GM18508 (cell line): ENCODE data around the gene C1QB.
"Not testable (repeated sequence)": the region's sequence is repeated elsewhere in the genome, so short reads cannot be mapped to it uniquely, and the experiment has no call there.

ENCODE experiments used
- ATAC-seq: cut with Tn5 transposase; IDR thresholded peaks from one replicate; pipeline ENCODE4 v1.9.1; 2021; ENCODE audit warnings: moderate number of reproducible peaks; ENCODE audit not compliant: insufficient read depth, unreplicated experiment

Gene C1QB

DNA sequence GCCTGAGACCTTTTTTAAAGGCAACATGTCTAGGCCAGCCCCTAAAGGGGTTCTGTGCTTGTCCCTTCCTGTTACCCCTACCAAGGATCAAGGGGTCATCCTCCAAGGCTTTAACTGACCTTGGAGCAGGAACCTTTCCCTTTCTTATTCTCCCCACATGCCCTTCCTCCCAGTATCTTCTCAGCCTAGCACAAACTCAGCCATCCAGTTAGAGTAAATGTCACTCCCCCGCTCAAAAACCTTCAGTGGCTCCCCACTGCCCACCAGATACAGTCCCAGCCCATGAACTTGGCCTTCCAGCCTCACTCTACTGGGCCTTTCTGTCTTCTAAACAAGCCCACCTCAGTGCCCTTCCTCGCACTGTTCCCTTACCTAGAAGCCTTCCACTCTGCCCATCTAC, 8.8 kb downstream of the C1QB start:
- no peak for ATAC-seq

DNA sequence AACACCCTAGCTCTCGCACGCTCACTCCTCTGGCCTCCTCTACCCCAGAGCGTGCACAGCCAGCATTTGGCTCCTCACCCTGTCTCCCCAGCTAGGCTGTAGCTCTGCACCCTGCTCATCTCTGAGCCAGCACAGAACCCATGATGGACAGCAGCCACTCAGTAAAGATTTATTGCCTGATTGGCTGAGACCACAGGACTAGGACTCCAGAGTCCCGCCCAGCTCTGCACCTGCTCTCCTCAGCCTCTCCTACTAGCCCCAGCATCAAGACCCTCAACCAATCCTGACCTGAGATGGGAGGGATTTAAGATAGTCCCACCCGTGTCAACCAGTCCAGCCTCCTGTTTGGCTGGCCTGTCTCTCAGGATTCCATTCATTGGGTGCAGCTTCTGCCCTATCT, 9.3 kb downstream of the C1QB start:
- ATAC-seq: no peak

DNA sequence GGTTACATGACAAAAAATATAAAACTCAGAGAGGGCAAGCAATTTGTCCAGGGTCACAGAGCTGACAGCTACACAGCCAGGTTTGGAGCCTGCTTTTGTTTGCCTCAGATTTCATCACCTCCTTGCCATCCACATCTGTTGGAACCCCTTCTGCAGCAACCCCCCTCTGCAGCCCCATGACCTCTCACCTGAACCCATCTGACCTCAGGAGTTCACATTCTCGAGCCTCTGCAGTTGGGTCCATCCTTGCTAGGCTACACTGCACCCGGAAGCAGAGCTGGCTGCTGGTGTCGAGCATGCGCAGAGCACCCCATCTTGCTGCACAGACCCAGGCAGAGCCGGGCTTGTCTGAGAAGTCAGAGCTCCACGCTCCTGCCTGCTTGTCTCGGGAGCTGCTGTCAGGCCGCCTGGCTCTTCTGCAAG, 10.0 kb downstream of the C1QB start:
- ATAC-seq: no peak

DNA sequence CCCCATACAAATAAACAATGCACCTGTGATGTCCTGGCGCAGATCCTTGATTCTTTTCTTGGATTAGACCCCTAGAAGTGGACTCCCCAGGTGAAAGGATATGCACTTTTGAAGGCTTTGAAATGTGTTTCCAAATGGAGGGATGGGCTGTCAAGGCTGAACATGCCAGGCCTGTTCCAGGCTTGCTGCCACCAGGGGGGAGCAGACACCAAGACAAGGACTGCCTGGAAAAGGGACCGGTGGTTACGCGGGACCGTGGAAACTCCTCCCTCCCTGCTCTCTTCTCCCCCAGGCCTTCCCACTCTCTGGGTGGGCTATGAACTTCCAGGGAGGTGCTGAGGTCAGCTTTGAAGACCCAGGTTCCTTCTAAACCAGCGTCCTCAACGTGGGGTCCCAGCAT, 12.7 kb downstream of the C1QB start:
- no peak for ATAC-seq

DNA sequence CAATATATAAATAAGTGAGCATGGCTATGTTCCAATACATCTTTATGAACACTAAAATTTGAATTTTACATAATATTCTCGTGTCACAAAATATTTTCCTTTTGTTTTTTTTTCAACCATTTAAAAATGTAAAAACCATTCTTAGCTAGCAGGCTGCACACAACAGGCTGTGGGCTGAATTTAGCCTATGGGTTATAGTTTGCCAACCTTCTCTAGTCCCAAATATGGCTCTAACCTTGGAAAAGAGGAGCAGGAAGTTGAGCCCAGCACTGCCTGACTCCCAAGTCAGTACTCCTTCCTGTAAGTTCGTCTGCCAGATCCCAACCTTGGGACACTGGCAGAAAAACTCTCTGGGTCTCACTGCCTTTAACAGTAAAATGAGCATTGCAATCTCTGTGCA, 13.4 kb downstream of the C1QB start:
- ATAC-seq: no peak

DNA sequence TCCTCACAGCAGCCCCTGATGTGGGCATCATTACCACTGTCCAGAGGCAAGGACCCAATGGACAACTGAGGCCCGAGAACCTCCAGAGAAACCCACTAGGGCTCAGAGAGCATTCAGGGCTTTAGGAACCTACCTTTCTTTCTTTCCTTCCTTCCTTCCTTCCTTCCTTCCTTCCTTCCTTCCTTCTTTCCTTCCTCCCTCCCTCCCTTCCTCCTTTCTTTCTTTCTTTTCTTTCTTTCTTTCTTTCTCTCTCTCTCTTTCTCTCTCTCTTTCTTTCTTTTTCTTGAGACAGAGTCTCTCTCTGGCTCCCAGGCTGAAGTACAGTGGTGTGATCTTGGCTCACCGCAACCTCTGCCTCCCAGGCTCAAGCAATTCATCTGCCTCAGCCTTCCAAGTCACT, 15.8 kb downstream of the C1QB start:
- not testable (repeated sequence) for ATAC-seq

DNA sequence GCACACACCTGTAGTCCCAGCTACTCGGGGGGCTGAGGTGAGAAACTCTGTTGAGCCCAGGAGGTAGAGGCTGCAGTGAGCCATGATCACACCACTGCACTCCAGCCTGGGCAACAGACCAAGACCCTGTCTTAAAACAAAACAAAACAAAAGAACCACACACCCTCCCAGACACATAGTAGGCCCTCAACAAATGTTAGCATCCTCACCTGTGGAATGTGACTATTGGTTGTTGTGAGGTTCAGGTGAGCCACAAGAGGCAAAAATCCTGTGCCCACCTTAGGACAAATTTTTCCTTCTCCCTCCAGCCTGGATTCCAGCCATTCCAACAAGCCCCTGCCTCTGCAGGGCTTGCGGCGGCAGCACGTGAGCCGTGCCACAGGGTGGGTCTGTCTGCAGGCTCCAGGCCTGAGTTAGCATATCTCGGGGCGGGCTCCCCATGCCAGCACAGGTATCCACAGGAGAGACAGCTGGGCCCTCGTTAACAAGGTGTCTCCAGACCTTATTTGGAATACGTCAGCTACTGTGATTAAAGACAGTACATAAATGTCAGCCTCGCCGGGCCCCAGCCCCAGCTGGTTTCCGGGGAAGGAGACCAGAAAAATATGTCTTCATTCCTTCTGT, 17.4 kb downstream of the C1QB start:
- ATAC-seq: no peak

DNA sequence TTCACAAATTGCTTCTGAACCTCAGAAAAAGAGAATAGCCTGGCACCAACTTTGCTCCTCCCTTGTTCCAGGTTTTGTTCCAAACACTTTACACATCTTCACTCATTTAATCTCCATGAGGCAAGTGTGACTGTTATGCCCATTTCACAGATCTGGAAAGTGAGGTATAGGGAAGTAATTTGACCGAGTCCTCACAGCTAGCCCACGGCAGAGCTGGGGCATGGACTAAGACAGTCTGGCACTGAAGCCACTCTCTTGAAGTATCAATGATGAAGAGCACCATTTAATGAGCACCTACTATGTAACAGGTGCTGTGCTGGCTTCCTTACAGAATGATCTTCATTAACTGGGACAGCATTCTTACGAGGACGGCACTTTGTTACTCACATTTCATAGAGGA, 19.0 kb downstream of the C1QB start:
- no peak for ATAC-seq

DNA sequence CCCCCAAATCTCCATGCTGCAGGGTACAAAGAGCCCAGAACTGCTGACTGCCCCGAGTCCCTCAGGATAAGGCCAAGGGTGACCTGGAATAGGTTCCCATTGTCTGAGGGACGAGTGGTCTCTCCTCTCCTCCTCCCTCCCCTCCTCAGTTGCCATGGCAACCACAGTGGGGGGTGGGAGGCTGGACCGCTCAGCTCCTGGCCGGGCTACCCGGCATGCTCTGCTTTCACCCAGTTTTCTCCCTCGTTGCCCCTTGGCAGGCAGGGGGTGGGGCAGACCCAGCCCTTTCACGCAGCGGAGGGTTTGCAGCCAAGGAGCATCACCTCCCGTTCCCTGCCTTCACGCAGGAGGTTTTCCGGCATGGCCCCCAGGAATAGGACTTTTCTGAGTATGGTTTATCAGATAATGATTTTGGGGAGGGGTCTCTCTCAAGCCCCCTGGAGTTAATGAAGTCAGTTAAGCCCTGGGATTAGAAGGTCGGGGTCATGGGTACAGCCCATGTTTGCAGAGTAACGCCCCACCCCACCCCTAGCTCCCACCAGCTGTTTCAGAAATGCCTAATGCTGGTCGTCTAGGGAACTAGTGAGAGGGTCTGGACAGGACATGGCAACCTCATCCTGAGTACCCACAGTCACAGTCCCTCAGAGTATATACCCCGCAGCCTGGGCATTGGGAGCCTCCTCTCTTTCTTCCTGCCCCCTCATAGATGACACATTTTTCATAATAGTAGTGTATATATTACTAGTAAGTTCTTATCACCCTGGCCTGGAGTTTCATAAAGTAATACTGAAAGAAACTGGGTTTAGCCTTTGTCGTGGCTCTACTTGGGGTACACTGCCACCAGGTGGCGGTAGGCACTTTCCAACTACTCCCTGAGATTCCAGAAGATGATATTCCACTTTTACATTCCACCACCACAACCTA, 20.7 kb downstream of the C1QB start:
- ATAC-seq: no peak

DNA sequence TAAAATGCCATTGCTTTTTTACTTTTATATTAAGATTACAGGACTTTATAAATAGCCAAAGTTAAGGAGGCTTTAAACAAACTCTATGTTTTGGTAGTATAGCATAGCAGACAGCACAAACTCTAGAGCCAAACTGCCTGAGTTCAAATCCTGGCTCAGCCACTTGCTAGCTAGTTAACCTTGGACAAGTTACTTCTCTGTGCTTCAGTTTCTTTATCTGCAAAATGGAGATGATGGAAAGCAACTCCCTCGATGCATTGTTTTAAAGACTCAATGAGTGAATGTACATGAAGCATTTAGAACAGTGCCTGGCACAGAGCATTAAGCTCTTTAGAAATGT, 21.3 kb downstream of the C1QB start:
- no peak for ATAC-seq

DNA sequence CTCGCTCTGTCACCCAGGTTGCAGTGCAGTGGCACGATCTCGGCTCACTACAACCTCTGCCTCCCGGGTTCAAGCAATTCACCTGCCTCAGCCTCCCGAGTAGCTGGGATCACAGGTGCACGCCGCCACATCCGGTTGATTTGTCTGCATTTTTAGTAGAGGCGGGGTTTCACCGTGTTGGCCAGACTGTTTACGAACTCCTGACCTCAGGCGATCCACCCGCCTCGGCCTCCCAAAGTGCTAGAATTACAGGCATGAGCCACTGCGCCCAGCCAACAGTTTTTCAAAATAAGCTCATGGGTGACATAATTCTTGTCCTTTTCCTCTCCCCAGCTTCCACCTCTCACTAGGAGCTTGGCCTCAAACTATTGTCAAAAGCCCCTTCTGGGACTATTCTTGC, 23.1 kb downstream of the C1QB start:
- not testable (repeated sequence) for ATAC-seq

DNA sequence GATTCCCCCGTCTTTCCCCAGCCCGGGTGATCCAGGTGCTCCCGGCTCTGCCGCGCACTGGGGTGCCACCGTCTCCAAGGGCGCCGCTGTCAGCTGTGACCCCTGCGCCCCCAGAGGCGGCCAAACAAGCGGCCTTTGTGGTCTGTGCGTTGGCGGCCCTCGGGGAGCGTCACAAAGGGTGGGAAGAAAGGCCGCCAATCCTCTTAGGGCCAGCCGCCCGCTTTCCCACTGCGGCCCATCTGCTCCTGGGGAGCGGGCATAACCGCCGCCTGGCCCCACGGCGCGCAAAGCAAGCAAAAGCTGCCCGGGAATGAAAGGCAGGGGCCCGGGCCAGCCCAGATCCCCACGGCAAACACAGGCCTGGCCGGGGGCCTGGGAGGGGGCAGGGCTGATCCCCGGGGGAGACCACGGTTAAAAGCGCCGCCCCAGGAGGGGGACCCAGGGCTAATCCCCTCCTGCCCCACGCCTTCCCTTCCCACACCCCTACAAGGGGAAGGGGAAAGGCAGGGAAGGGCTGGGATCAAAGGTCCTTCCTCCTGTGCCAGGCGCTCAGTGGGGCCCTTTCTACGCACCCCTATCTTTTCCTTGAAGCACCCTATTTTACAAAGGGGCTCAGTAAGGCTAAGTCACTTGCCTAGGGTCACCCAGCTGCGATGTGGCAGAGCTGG, 24.0 kb downstream of the C1QB start:
- ATAC-seq: no peak

DNA sequence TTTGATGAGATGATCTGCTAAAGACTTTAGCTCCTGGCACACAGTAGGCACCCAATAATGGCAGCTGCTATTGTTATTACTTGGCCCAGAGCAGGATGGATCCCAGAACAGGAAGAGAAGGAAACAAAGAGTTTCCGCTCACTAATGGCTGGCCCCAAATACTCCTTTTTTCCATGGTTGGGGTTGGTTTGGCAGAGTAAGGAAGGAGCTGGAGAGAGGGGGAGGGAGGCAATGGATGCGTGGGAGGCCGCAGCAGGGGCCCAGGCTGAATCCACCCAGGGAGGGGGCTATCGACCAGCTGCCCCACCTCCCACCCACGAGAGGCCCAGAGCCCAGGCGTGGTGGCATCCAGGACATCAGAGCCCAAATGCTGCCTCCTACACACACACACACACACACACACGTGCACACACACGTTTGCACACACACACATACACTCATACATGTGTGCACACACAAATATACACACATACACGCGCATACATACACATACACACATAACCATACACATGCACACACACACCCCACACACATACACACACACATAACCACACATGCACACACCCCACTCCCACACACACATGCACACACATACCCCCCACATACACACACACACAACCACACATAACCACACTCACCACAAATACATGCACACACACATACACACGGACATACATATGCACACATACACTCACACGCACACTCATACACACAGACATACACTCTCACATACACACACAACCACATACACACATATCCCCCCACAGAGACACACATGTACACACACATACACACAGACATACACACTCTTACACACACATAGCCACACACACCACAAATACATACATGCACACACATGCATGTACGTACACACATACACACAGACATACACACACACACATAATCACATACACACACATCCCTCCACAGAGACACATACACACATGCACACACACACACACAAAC, 25.2 kb downstream of the C1QB start:
- no peak for ATAC-seq

DNA sequence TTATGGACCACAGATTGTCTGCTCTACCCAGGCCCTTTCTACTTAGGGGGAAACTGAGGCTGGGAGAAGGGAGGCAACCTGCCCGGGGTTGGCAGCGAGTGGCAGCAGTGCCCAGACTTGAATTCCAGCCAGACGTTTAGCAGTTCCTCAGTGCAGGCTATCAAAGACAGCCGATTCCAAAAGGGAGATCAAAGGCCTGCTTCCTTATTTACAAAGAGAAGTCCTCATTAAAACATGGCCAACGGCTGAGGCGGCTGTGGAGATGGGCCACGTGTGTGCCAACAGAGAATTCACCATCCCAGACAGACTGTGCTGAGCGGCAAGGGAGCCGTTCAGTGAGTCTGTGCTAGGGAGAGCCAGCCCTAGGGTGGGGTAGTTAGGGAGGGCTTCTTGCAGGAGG, 27.7 kb downstream of the C1QB start:
- no peak for ATAC-seq

DNA sequence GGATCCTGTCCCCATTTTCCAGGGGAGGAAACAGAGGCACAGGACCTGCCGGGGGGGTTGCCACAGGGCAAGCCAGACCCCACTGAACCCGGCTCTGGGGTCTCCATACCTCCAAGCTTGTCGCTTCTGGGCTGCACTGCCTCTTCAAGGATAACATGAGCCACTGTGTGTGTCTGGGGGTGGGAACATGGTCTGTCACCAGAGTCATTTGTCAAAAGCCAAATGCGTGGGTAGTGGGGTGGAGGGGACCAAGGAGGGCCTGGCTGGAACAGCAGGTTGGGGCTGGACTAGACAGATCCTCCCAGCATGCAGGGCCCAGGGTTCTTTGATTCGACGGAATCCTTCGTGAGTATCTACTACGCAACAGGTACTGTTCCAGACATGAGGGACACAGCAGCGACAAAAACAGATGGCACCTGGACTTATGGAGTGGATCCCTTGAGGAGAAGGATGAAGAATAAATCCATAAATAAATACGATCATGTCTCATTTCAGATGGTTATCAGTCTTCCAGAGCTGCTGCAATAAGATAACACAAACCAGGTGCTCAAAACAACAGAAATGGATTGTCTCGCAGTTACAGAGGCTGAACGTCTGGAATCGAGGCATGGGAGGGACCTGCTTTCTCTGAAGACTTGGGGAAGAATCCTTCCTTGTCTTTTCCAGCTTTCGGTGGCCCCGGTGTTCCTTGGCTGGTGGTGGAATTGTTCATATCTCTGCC, 28.7 kb downstream of the C1QB start:
- no peak for ATAC-seq

DNA sequence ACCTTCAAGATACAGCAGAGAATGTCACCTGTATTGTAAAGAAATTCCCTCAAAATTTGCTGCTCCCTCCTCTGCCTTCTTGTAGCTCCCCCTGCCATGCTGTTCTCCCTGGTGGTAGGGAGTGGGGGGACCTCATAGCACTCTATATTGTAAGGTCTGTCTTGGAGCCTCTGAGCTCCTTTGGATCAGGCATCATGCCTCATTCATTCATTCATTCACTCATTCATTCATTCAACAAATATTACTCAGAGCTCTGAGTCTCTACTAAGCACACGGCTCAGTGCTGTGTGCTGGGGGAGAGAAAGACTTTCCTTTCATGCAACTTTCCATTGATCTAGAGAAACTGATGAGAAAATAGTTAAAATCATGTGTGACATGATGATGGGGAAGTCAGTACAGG, 30.5 kb downstream of the C1QB start:
- no peak for ATAC-seq

DNA sequence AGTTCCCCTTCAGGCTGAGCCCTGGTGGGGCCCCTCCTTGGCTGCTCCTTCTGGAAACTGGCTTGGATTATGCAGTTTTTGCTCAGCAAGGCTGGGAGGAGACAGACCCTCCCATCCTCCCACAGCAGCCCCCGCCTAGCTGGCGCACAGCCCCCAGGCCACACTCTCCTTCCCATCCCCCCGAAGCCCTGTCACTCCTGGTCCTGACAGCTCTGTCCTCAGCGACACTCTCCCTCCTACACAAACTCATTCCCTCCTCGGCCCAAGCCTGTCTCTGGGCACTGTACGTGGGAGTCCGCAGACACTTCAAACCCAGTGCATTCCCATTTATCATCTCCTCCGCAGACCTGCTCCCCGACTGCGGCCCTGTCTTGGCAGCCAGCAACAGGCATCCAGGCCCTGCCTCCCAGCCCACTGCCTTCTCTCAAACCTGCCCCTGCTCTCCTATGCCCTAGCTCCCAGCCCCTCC, 32.6 kb downstream of the C1QB start:
- no peak for ATAC-seq

DNA sequence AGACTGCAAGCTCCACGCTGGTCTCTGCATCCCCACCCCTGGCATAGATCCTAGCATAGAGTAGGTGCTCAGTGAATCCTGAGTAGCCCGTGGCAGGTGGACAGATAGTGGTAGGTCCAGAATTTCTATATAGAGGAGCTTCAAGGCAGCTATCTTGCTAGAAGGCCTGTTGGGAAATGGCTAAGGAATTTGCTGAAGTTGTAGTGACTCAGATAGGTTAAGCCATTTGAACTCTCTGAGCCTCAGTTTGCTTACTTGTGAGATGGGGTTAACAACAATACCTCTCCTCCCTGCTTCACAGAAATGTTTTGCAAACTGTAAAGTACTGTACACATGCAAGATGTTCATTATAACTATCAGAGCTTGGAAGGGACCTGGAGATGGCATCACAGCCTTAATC, 34.2 kb downstream of the C1QB start:
- ATAC-seq: no peak

DNA sequence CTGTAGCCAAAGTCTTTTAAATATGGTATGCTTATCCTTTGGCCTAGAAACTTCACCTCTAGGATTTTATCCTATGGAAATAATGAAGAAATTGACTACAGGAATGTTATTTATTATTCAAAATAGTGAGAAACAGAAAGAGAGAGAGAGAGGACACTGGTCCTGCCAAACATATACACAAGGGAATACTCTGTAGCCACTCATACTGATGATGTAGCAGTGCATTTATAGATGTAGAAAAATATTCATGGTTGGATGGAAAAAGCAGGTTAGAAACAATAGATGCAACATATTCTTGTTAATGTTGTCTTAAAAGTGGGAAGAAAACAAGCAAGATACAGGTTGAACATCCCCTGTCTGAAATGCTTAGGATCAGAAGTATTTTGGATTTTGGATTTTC, 35.4 kb downstream of the C1QB start:
- ATAC-seq: no peak

DNA sequence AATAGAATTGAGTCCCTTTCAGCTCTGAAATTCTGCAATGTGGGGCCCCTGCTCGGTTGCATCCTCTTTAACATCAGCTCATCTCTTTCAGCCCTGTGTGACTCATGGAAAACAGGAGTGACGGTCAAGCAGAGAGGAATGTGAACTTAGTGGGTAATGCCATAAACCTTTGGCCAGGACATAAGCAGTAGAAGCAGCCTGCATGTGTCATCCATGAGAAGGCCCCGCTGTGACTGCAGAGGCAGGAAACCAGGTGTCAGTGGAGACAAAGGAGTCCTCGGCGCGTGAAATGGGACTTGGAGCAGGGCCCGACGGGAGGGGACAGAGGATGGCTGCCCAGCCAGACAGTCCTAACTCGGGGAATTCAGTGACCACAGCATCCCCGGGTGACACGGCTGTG, 36.5 kb downstream of the C1QB start:
- ATAC-seq: no peak
